HT1080 (cell line): ENCODE measurements around the gene NFIB. TPM values are rescaled to one million over a fixed set of nuclear protein-coding genes. Genes with fewer than 3 reads are reported as not detected.

Source experiments
- DNase-seq: peaks from one replicate; pipeline ENCODE4 v3.0.0-alpha.2; 2015; ENCODE audit warnings: low read depth
- total RNA-seq: library from RNA; depleted of rRNA; stranded (reverse); fragments of >200 nt; shearing (Covaris generic); gene quantifications from 2 replicates; pipeline ENCODE4 v1.2.3, GENCODE V29; 2014

Gene NFIB
- total RNA-seq, 1 experiment from 2014 or later: 10.9 TPM

GRCh38 chr9:14192556-14192955, 121.4 kb downstream of the NFIB start:
- DNase-seq: no peak

- DNase-seq: no peak
These were observed 122.4 kb downstream of the NFIB start for GRCh38 chr9:14191512-14191911.

GRCh38 chr9:14190240-14190639, 123.7 kb downstream of the NFIB start:
- DNase-seq: no peak

DNA sequence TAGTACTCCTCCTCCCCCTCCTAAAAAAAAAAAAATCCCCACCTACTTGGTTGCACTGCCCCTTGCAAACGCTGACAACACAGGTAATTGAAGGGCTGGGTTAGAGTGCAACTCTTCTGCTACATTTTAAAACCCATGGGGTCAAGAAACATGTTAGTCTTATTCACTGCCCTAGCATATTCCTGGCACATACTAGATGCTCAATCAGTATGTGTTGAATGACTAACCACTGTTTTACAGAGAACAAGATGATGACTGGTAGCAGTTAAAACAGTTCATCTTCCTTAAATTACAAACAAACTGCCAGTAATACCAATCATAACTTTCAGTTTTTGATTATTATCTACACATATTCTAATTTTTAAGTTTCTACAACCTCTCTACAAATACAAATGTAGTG, 124.4 kb downstream of the NFIB start:
- no peak for DNase-seq

DNA sequence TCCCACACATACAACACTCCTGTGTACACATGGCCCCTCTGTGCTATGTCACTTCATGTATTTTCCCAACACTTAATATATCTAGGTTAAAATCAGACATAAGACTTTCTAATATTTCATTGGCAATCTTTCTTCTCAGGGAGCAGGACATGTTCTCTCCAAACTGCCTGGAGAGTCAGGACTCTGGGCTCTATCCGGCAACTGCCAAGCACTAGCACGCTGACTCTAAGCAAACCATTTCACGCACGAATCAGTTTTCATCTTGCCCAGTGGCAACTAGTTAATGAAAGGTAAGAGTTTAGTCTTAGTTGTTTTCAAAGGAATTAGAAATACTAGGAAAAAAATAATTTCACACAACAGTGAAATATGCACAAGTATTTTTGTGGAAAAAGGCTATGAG, 124.8 kb downstream of the NFIB start:
- no peak for DNase-seq

GRCh38 chr9:14188538-14188937, 125.4 kb downstream of the NFIB start:
- no peak for DNase-seq

GRCh38 chr9:14188011-14188410, 125.9 kb downstream of the NFIB start:
- DNase-seq: no peak

GRCh38 chr9:14186096-14186495, 127.8 kb downstream of the NFIB start:
- DNase-seq: no peak

DNA sequence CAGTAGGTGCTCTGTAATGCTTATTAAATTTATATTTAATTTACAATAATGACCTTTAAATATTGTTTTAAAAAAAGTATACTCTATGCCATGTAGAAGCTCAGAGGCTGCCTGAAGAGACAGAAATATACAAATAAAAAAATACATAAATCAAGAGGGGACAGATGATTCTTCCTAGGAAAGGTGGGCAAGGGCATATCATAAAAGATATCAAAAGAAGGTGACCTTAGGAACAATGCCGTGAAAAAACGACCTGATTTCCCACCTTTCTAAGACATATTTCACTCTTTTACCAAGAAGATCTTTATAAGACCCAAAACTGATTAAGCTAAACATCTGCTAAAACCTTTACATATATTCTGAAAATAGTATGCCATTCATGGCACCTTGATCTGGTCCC, 128.9 kb downstream of the NFIB start:
- no peak for DNase-seq

DNA sequence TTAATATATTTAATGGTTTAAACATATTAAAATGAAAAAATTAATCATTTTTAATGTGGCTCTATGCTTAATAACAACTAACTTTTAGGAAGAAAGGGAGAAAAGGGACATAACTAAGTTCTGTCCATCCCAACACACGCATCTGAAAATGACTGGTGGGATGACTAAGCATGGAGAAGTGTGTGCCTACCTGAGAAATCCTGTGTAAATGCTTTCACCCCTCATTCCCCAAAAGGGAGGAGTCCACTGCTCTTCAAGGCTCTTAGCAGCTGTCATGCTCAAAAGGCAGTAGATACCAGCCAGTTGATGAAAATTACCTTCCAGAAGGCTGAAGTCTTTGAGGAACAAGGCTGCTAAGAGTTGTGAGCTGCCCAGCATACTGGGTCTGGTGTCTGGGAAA, 130.9 kb downstream of the NFIB start:
- no peak for DNase-seq

GRCh38 chr9:14180960-14181537, 132.9 kb downstream of the NFIB start:
- no peak for DNase-seq

GRCh38 chr9:14180093-14180959, 133.6 kb downstream of the NFIB start:
- DNase-seq: no peak

GRCh38 chr9:14179449-14179848, 134.5 kb downstream of the NFIB start:
- no peak for DNase-seq

GRCh38 chr9:14175778-14176177, 138.2 kb downstream of the NFIB start:
- no peak for DNase-seq

GRCh38 chr9:14173713-14174112, 140.2 kb downstream of the NFIB start:
- DNase-seq: no peak

DNA sequence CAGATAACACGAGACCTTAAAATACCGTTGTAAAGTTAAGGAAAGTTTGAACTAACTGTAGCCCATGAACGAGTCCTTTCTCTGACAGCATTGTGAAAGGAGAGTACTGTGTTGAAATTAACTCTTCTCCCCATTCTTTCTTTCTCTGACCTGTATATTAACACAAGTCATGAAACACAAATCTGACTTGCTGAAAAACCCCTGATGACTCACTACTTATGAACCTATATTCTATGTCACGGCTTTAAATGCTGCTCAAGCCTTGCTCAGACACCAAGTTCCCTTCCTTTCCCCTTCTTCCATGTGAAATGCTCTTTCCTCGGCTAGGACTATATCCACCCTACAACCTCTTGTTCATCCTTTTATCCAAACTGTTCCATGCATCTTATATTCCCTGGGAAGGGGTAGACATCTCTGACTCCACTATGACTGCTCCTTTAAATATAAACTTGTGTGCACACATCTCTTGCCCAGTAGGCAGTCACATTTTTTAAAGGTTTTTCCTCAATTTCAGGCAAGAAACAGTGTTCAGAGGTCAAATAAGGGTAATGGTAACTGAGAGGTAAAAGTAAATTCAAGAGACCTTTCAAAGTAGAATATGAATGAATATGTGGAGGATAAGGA, 142.9 kb downstream of the NFIB start:
- peak; percentile 71 for DNase-seq

GRCh38 chr9:14170392-14170931, 143.5 kb downstream of the NFIB start:
- no peak for DNase-seq

DNA sequence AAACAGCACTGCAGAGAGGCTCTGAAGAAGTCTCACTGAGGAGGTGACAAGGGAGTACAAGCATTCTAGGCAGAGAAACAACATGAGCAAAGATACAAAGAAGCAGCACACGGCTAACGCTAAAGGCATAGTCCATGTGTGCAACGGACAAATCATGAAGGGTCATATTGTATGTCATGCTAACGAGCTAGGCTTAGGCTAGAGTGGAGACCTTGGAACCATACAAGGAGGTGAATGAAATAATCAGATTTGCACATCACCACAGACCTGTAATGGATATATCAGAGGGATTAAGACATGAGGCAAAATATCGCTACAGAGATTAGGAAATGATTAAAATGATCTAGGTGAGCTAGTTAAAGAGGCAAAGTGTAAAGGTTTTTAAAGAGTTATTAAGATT, 145.6 kb downstream of the NFIB start:
- no peak for DNase-seq

DNA sequence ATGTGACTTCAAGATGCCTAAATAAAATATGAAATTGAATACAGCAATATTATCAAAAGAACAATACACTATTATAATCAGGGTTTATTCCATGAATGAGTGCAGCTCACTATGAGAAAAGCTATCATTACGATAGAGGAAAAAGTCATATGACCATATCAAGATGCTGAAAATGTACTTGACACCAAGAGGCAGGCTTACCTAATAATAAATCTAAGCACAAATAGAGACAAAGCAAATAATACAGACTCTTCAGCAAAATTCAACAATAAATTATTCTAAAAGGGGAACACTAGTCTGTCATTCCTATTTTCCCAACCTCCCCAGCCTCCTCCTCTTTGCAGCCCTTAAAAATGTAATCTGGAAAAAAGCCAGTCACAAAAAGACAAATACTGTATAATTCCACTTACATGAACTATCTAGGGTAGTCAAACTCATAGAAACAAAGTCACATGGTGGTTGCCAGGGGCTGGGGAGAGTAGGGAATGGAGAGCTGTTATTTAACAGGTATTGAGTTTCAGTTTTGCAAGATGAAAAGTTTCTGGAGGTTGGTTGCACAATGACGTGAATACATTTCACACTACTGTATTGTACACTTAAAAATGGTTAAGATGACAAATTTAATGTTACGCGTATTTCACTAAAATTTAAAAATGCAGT, 148.4 kb downstream of the NFIB start:
- no peak for DNase-seq

DNA sequence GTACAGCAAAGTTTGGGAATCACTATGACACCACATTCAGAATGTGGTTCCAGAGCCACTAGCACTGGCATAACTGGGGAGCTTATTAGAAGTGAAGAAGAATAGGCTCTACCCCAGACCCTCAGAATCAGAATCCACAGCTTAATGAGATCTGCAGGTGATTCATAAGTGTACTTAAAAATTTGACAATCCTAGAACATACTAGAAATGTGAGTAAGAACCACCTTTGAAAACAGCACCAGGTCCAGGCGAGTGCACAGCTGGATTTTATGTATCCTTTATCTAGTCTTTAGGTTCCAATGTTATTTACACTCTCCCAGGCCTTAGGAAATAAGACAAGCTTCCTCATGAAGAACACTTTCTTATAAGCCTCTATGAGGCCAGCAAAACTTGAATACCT, 149.0 kb downstream of the NFIB start:
- DNase-seq: no peak

GRCh38 chr9:14159440-14160216, 154.3 kb downstream of the NFIB start:
- DNase-seq: no peak
